Measurements from ENCODE around the gene VASN. TPM values are rescaled to one million over a fixed set of nuclear protein-coding genes. Genes with fewer than 3 reads are reported as not detected.
A peak's percentile ranks its signal among the peaks of the same experiment; 100 is the strongest.

The VASN gene
- total RNA-seq, 2 donors from 2014 or later = 10.4 to 12.1 TPM

- Mint-ChIP-seq H3K36me3 (ENCODE audit: low read depth) (no peaks in the 10 kb centered on the region), H3K27ac (peak overlapping the region; percentile 82), H3K9me3 (no peaks in the 10 kb centered on the region), H3K27me3 (ENCODE audit: insufficient read depth) (no peaks in the 10 kb centered on the region), H3K4me1 (peaks cover 31% of the 10 kb centered on the region), H3K4me3 (no peak overlapping the region)
- DNase-seq = peak; percentile 74
- Histone ChIP-seq H3K9ac (ENCODE audit: extremely low read depth, low read length, poor library complexity, severe bottlenecking) (no peak overlapping the region), H3K4me3 (ENCODE audit: low read length) (no peak overlapping the region), H3K36me3 (ENCODE audit: control insufficient read depth, insufficient read depth, low read length) (no peaks in the 10 kb centered on the region), H3K4me1 (ENCODE audit: control insufficient read depth, insufficient read depth, low read length) (peaks cover 36% of the 10 kb centered on the region), H3K27ac (ENCODE audit: low read depth, low read length) (no peak overlapping the region), H3K9me3 (ENCODE audit: control insufficient read depth, low read length) (no peaks in the 10 kb centered on the region), H3K27me3 (ENCODE audit: control insufficient read depth, insufficient read depth, low read length, poor library complexity, severe bottlenecking) (no peaks in the 10 kb centered on the region)
- 80 to 94% methylated on average over 11 to 24 of the region's 27 CpGs for WGBS, 2 experiments (ENCODE audit: insufficient coverage in 1 of 2, insufficient read length in 1 of 2)
- TF ChIP-seq CTCF (conservative IDR thresholded peaks at IDR 0.05) = no peak
Measured at GRCh38 chr16:4376893-4377572, 5.4 kb downstream of the VASN start.

GRCh38 chr16:4377573-4378154 lies 6.0 kb downstream of the VASN start:
- Mint-ChIP-seq H3K4me3 (no peak overlapping the region), H3K27ac (peak overlapping the region; percentile 2), H3K9me3 (no peaks in the 10 kb centered on the region), H3K27me3 (ENCODE audit: insufficient read depth) (no peaks in the 10 kb centered on the region), H3K4me1 (peaks cover 27% of the 10 kb centered on the region), H3K36me3 (ENCODE audit: low read depth) (no peaks in the 10 kb centered on the region)
- TF ChIP-seq CTCF (conservative IDR thresholded peaks at IDR 0.05) = peak; percentile 71
- H3K27me3 ChIP-seq (ENCODE audit: control insufficient read depth, insufficient read depth, low read length, poor library complexity, severe bottlenecking) = no peaks in the 10 kb centered on the region
- peak; percentile 78 for DNase-seq
- peaks cover 32% of the 10 kb centered on the region for H3K4me1 ChIP-seq (ENCODE audit: control insufficient read depth, insufficient read depth, low read length)
- no peak overlapping the region for H3K27ac ChIP-seq (ENCODE audit: low read depth, low read length)
- no peaks in the 10 kb centered on the region for H3K9me3 ChIP-seq (ENCODE audit: control insufficient read depth, low read length)
- no peak overlapping the region for H3K9ac ChIP-seq (ENCODE audit: extremely low read depth, low read length, poor library complexity, severe bottlenecking)
- H3K4me3 ChIP-seq (ENCODE audit: low read length) = no peak overlapping the region
- no peaks in the 10 kb centered on the region for H3K36me3 ChIP-seq (ENCODE audit: control insufficient read depth, insufficient read depth, low read length)
- WGBS, 2 experiments (ENCODE audit: insufficient coverage in 1 of 2, insufficient read length in 1 of 2) = 76 to 78% methylated on average over 7 to 12 of the region's 12 CpGs

- H3K27me3 ChIP-seq (ENCODE audit: control insufficient read depth, insufficient read depth, low read length, poor library complexity, severe bottlenecking) = no peaks in the 10 kb centered on the region
- no peak overlapping the region for H3K4me3 ChIP-seq (ENCODE audit: low read length)
- no peaks in the 10 kb centered on the region for H3K36me3 Mint-ChIP-seq (ENCODE audit: low read depth)
- no peaks in the 10 kb centered on the region for H3K9me3 ChIP-seq (ENCODE audit: control insufficient read depth, low read length)
- no peak for TF ChIP-seq CTCF (conservative IDR thresholded peaks at IDR 0.05)
- H3K9ac ChIP-seq (ENCODE audit: extremely low read depth, low read length, poor library complexity, severe bottlenecking) = no peak overlapping the region
- H3K27ac ChIP-seq (ENCODE audit: low read depth, low read length) = no peak overlapping the region
- H3K4me1 Mint-ChIP-seq = peaks cover 22% of the 10 kb centered on the region
- no peak for DNase-seq
- H3K36me3 ChIP-seq (ENCODE audit: control insufficient read depth, insufficient read depth, low read length) = no peaks in the 10 kb centered on the region
- peak overlapping the region; percentile 2 for H3K27ac Mint-ChIP-seq
- H3K4me1 ChIP-seq (ENCODE audit: control insufficient read depth, insufficient read depth, low read length) = peaks cover 27% of the 10 kb centered on the region
- no peaks in the 10 kb centered on the region for H3K9me3 Mint-ChIP-seq
- WGBS, 2 experiments (ENCODE audit: insufficient coverage in 1 of 2, insufficient read length in 1 of 2) = 87 to 91% methylated on average over 9 to 15 of the region's 15 CpGs
- H3K4me3 Mint-ChIP-seq = no peak overlapping the region
- no peaks in the 10 kb centered on the region for H3K27me3 Mint-ChIP-seq (ENCODE audit: insufficient read depth)
Measured at GRCh38 chr16:4378161-4378666, 6.6 kb downstream of the VASN start.
